OCI-LY3 (cell line): ENCODE data around the gene CCDC106.

Experiments used
- H2AFZ ChIP-seq: fragments of 200-600, 300-600 bp; shearing (Covaris generic); 2 replicates; pipeline ENCODE4 v1.6.0; 2014; ENCODE audit warnings: antibody characterized with exemption, low read depth, low read length
- H3K27ac ChIP-seq: fragments of 200-600, 300-600 bp; sonication (generic); 2 replicates; pipeline ENCODE4 v1.5.1; 2014; ENCODE audit warnings: mild to moderate bottlenecking, low read length, moderate library complexity, mixed read lengths
- H3K27me3 ChIP-seq: fragments of 200-600, 300-600 bp; sonication (generic); 2 replicates; pipeline ENCODE4 v1.6.1; 2014; ENCODE audit warnings: low read depth, low read length, mixed read lengths
- H3K36me3 ChIP-seq: fragments of 200-600, 300-600 bp; sonication (generic); replicated peaks from 2 replicates; pipeline ENCODE3; 2014; ENCODE audit warnings: low read depth, low read length, mixed read lengths
- H3K4me1 ChIP-seq: fragments of 300-600, 200-600 bp; sonication (generic); 2 replicates; pipeline ENCODE4 v1.6.1; 2014; ENCODE audit warnings: low read length, mixed read lengths
- H3K4me2 ChIP-seq: fragments of 200-600, 300-600 bp; sonication (generic); 2 replicates; pipeline ENCODE4 v1.6.1; 2014; ENCODE audit warnings: low read length, mixed read lengths
- H3K4me3 ChIP-seq: fragments of 300-600, 200-600 bp; sonication (generic); 2 replicates; pipeline ENCODE4 v1.5.1; 2014; ENCODE audit warnings: antibody characterized with exemption, mild to moderate bottlenecking, low read length, moderate library complexity
- H3K79me2 ChIP-seq: fragments of 300-600, 200-600 bp; shearing (Covaris generic); 2 replicates; pipeline ENCODE4 v1.6.1; 2014; ENCODE audit warnings: mild to moderate bottlenecking, low read length, mixed read lengths
- H3K9ac ChIP-seq: fragments of 300-600, 200-600 bp; shearing (Covaris generic); 2 replicates; pipeline ENCODE4 v1.6.0; 2014; ENCODE audit warnings: mild to moderate bottlenecking, low read length, moderate library complexity
- H3K9me3 ChIP-seq: fragments of 200-600, 300-600 bp; shearing (Covaris generic); 2 replicates; pipeline ENCODE4 v1.6.1; 2014; ENCODE audit warnings: low read length, mixed read lengths; ENCODE audit not compliant: insufficient read depth
- H4K20me1 ChIP-seq: fragments of 200-600, 300-600 bp; sonication (generic); 2 replicates; pipeline ENCODE4 v1.6.1; 2016; ENCODE audit warnings: low read length, mixed read lengths; ENCODE audit not compliant: insufficient read depth
- EZH2phosphoT487 ChIP-seq: fragments of 200-600 bp; shearing (Covaris generic); IDR thresholded peaks from 2 replicates; pipeline ENCODE4 v1.6.1; 2018; ENCODE audit warnings: antibody characterized with exemption, mixed run types, low read depth
- TF ChIP-seq, protein P1 (sequence below): fragments of 200-600, 300-600 bp; sonication (generic); IDR thresholded peaks from 2 replicates; pipeline ENCODE4 v1.5.1; 2014; ENCODE audit warnings: antibody characterized with exemption, low read length, low read depth

The CCDC106 gene

DNA sequence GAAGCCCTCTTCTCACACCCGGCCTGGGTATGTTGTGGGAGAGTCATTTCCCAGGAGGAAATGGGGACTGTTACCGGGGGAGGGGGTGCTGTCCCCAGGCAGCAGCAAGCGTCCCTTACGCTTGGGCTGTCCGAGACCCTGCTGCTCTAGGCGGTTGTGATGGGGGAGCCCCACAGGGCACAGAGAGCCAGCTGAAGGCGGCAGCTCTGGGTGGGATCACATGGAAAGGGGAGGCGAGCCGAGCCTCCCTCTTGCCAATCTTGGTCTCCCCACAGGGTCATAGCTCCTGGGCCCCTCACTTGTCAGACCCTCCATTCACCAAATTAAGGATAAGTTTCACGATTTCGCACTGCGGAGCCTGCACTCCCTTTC is 49.0 kb downstream of the CCDC106 start:
- Histone ChIP-seq H3K36me3 (peaks cover 74% of the 10 kb centered on the region), H3K27ac (no peak overlapping the region)

DNA sequence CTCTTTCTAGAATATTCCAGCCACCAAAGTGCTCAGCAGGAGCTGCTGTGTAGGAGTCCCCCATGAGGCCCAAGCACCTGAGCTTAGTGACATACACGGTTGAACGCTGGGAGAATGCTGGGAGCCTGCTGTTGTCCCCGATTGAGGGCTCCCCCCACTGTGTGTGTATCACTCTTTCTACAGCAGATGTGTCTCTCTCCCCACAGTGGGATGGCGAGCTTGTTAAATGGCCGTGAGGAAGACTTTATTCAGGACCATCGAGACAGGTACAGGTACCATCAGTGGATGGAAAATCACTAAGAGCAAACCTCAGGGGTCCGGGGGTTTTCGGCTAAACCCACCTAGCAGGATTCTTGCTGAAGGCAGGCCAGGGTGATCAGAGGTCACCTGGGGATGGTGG is 49.7 kb downstream of the CCDC106 start:
- Histone ChIP-seq H4K20me1 (peaks cover 2% of the 10 kb centered on the region; the same call in 1 of the 2 replicates), H2AFZ (no peak overlapping the region), H3K4me2 (no peak overlapping the region), H3K79me2 (no peaks in the 10 kb centered on the region), H3K27me3 (no peaks in the 10 kb centered on the region), H3K9ac (no peak overlapping the region), H3K4me1 (no peaks in the 10 kb centered on the region), H3K36me3 (peaks cover 77% of the 10 kb centered on the region), H3K4me3 (no peak overlapping the region), H3K27ac (no peak overlapping the region), H3K9me3 (no peaks in the 10 kb centered on the region)
- no peak for TF ChIP-seq EZH2phosphoT487
- TF ChIP-seq, protein P1, sequence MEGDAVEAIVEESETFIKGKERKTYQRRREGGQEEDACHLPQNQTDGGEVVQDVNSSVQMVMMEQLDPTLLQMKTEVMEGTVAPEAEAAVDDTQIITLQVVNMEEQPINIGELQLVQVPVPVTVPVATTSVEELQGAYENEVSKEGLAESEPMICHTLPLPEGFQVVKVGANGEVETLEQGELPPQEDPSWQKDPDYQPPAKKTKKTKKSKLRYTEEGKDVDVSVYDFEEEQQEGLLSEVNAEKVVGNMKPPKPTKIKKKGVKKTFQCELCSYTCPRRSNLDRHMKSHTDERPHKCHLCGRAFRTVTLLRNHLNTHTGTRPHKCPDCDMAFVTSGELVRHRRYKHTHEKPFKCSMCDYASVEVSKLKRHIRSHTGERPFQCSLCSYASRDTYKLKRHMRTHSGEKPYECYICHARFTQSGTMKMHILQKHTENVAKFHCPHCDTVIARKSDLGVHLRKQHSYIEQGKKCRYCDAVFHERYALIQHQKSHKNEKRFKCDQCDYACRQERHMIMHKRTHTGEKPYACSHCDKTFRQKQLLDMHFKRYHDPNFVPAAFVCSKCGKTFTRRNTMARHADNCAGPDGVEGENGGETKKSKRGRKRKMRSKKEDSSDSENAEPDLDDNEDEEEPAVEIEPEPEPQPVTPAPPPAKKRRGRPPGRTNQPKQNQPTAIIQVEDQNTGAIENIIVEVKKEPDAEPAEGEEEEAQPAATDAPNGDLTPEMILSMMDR, result no peak

More for the DNA sequence above, 49.0 kb downstream of the CCDC106 start:
- peaks cover 2% of the 10 kb centered on the region; the same call in 1 of the 2 replicates for H4K20me1 ChIP-seq
- no peak overlapping the region for H3K9ac ChIP-seq
- H2AFZ ChIP-seq, result no peak overlapping the region
- H3K79me2 ChIP-seq, result no peaks in the 10 kb centered on the region
- TF ChIP-seq, protein P1, result no peak
- TF ChIP-seq EZH2phosphoT487, result no peak
- no peaks in the 10 kb centered on the region for H3K4me1 ChIP-seq
- H3K4me3 ChIP-seq, result no peak overlapping the region
- no peaks in the 10 kb centered on the region for H3K27me3 ChIP-seq
- H3K9me3 ChIP-seq, result no peaks in the 10 kb centered on the region
- no peak overlapping the region for H3K4me2 ChIP-seq

DNA sequence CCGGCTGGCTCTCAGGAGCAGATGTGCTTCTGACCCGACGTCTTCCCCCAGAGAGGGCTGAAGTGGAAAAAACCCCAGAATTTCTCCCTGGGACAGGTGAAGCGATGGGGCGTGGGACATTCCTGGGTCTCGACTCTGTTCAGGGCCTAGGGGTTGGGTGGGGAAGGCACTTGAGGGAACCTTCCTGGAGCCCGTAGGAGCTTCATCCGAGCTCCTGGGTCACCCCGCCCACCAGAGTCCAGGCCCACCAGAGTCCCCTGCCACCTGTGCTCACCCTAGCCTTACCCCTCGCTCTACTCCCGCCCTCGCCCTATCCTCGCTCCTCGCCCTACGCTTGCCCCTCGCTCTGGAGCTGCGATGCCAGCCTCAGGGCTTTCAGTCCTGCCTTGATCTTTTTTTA is 50.2 kb downstream of the CCDC106 start:
- H3K9me3 ChIP-seq, result no peaks in the 10 kb centered on the region
- H2AFZ ChIP-seq, result no peak overlapping the region
- H3K27ac ChIP-seq, result no peak overlapping the region
- peaks cover 74% of the 10 kb centered on the region for H3K36me3 ChIP-seq
- TF ChIP-seq, protein P1, result no peak
- TF ChIP-seq EZH2phosphoT487, result no peak
- no peak overlapping the region for H3K9ac ChIP-seq
- no peaks in the 10 kb centered on the region for H3K4me1 ChIP-seq
- H3K27me3 ChIP-seq, result no peaks in the 10 kb centered on the region
- no peaks in the 10 kb centered on the region for H3K79me2 ChIP-seq
- no peak overlapping the region for H3K4me3 ChIP-seq
- peaks cover 2% of the 10 kb centered on the region; the same call in 1 of the 2 replicates for H4K20me1 ChIP-seq
- no peak overlapping the region for H3K4me2 ChIP-seq

DNA sequence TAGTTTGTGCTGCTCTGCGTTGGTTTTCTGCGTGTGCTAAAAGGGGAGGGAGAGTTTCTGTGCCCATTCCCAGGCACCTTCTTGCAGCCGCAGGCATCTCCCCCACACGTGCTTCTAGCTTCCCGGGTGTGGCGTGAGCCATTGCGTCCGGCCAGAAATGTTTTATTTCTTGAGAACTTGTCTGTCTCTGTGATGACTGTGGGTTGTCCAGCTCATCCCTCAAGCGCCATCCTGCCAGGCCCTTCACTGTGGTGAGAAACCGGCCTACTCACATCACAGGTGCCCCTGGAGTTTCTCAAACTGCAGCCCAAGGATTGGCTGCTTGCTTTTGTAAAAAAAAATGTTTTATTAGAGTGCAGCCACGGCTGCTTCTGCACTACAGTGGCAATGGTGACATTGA is 51.2 kb downstream of the CCDC106 start:
- Histone ChIP-seq H3K4me1 (no peaks in the 10 kb centered on the region), H3K4me2 (no peak overlapping the region), H2AFZ (no peak overlapping the region), H3K4me3 (no peak overlapping the region), H4K20me1 (no peaks in the 10 kb centered on the region; the same call in none of the 2 replicates), H3K27me3 (no peaks in the 10 kb centered on the region), H3K27ac (no peak overlapping the region), H3K9me3 (no peaks in the 10 kb centered on the region), H3K9ac (no peak overlapping the region), H3K79me2 (no peaks in the 10 kb centered on the region), H3K36me3 (peaks cover 74% of the 10 kb centered on the region)
- TF ChIP-seq, protein P1, result no peak
- no peak for TF ChIP-seq EZH2phosphoT487
